A204.1 (cell line): ENCODE results near the gene C20orf96.
"Not testable (repeated sequence)": the region's sequence is repeated elsewhere in the genome, so short reads cannot be mapped to it uniquely, and the experiment has no call there.

ENCODE experiments used
- FAIRE-seq: peaks from 2 replicates; lab custom pipeline; 2012; peaks lifted over from hg19 to GRCh38; lab: Jason Lieb, UNC

Gene C20orf96

GRCh38 chr20:290084-290831, at the start of gene C20orf96:
Gene C20orf96, minus strand, starts transcription at chr20:290750. Its CDS starts 140 bp downstream, at chr20:290610.
- FAIRE-seq: peak; percentile 89

- FAIRE-seq: not testable (repeated sequence)
Measured at GRCh38 chr20:336040-336439, 45.5 kb upstream of the C20orf96 start.

- FAIRE-seq: no peak
Measured at GRCh38 chr20:334578-334977, 44.0 kb upstream of the C20orf96 start.

- no peak for FAIRE-seq
Measured at GRCh38 chr20:330233-331149, 39.9 kb upstream of the C20orf96 start.

- no peak for FAIRE-seq
Measured at GRCh38 chr20:329851-330232, 39.3 kb upstream of the C20orf96 start.

GRCh38 chr20:328975-329695, 38.6 kb upstream of the C20orf96 start:
- FAIRE-seq: no peak

GRCh38 chr20:328027-328974, 37.8 kb upstream of the C20orf96 start:
- FAIRE-seq: no peak

GRCh38 chr20:327186-328026, 36.9 kb upstream of the C20orf96 start:
- FAIRE-seq: peak; percentile 19

GRCh38 chr20:326645-327185, 36.2 kb upstream of the C20orf96 start:
- no peak for FAIRE-seq

- no peak for FAIRE-seq
Measured at GRCh38 chr20:325889-326644, 35.5 kb upstream of the C20orf96 start.

GRCh38 chr20:325045-325888, 34.7 kb upstream of the C20orf96 start, which contains the start of gene SOX12:
Gene SOX12, plus strand, starts transcription at chr20:325552. Its CDS starts 373 bp downstream, at chr20:325925.
- no peak for FAIRE-seq

- no peak for FAIRE-seq
Measured at GRCh38 chr20:324177-325044, 33.9 kb upstream of the C20orf96 start.

GRCh38 chr20:316316-317068, 25.9 kb upstream of the C20orf96 start:
- no peak for FAIRE-seq

GRCh38 chr20:313948-314347, 23.4 kb upstream of the C20orf96 start:
- no peak for FAIRE-seq

- no peak for FAIRE-seq
Measured at GRCh38 chr20:313402-313801, 22.9 kb upstream of the C20orf96 start.

GRCh38 chr20:312866-313265, 22.3 kb upstream of the C20orf96 start:
- FAIRE-seq: no peak

- FAIRE-seq: no peak
Measured at GRCh38 chr20:312067-312466, 21.5 kb upstream of the C20orf96 start.
